WERI-Rb-1 (cell line): ENCODE data around the gene ADAP1.

Source experiments
- DNase-seq: peaks from one replicate; pipeline ENCODE4 v3.0.0-alpha.2; 2020
- H3K27ac ChIP-seq: fragments of 250-450 bp; sonication (Bioruptor Pico); 2 replicates; pipeline ENCODE4 v1.5.1; 2020; ENCODE audit warnings: mild to moderate bottlenecking, moderate library complexity
- H3K27me3 ChIP-seq: fragments of 250-450 bp; sonication (Bioruptor Pico); 2 replicates; pipeline ENCODE4 v1.5.1; 2021; ENCODE audit warnings: mild to moderate bottlenecking, low read depth, moderate library complexity; ENCODE audit not compliant: insufficient read depth, severe bottlenecking
- H3K36me3 ChIP-seq: fragments of 250-450 bp; sonication (Bioruptor Pico); 2 replicates; pipeline ENCODE4 v1.5.1; 2020; ENCODE audit warnings: mild to moderate bottlenecking, moderate library complexity
- H3K4me3 ChIP-seq: 2 replicates; pipeline ENCODE4 v1.5.1; 2011; ENCODE audit warnings: low read depth, mild to moderate bottlenecking, control low read depth, low read length
- H3K9me3 ChIP-seq: fragments of 250-450 bp; sonication (Bioruptor Pico); 2 replicates; pipeline ENCODE4 v1.5.1; 2021; ENCODE audit warnings: mild to moderate bottlenecking, moderate library complexity; ENCODE audit not compliant: severe bottlenecking
- CTCF ChIP-seq: IDR thresholded peaks from 2 replicates; pipeline ENCODE4 v1.5.1; 2011; ENCODE audit warnings: low read depth, mild to moderate bottlenecking, control low read depth, inconsistent platforms, low read length

Gene ADAP1

GRCh38 chr7:853366-854117, 100.9 kb downstream of the ADAP1 start:
- peaks cover 93% of the 10 kb centered on the region for H3K36me3 ChIP-seq
- DNase-seq = no peak
- H3K9me3 ChIP-seq = no peaks in the 10 kb centered on the region
- TF ChIP-seq CTCF = no peak
- no peak overlapping the region for H3K27ac ChIP-seq
- H3K27me3 ChIP-seq = no peaks in the 10 kb centered on the region
- H3K4me3 ChIP-seq = no peak overlapping the region

GRCh38 chr7:851204-851603, 103.3 kb downstream of the ADAP1 start:
- Histone ChIP-seq H3K27me3 (no peaks in the 10 kb centered on the region), H3K4me3 (no peak overlapping the region), H3K9me3 (no peaks in the 10 kb centered on the region), H3K36me3 (peaks cover 82% of the 10 kb centered on the region), H3K27ac (no peak overlapping the region)
- DNase-seq = no peak
- TF ChIP-seq CTCF = no peak

DNA sequence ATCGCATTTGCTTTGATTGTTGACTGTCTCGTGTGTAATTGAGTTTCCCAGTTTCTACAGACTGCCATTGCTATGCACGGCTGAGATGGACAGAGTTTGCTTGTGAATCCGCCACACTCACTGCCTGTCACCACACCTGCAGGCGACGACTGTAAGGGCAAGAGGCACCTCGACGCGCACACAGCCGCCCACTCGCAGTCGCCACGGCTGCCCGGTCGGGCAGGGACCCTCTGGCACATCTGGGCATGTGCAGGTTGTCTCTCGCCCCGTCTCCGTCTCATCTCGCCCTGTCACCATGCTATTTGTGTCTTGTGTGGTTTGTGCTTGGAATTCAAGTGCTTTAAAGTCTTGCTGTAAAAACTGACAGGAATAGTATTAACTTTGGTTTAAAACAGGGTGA, 104.7 kb downstream of the ADAP1 start:
- H3K36me3 ChIP-seq = peaks cover 79% of the 10 kb centered on the region
- no peak for DNase-seq
- TF ChIP-seq CTCF = no peak
- no peaks in the 10 kb centered on the region for H3K9me3 ChIP-seq
- H3K27ac ChIP-seq = no peak overlapping the region
- no peak overlapping the region for H3K4me3 ChIP-seq
- H3K27me3 ChIP-seq = no peaks in the 10 kb centered on the region

DNA sequence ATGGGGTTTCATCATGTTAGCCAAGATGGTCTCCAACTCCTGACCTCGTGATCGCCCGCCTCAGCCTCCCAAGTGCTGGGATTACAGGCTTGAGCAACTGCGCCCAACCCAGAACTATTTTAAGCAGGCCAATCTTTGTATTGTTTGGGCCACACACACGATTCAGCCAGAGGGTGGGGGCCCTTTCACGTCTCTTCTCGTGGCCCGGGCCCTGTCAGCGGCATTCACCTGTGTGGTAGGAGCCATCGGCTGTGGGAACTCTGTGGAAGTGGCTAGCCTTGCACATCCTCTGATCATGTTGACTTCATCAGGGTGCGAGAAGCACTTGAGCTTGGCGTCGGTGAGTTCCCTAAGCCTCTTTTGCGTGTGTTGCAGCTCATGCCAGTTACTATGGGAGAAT, 105.3 kb downstream of the ADAP1 start:
- no peak overlapping the region for H3K4me3 ChIP-seq
- peaks cover 79% of the 10 kb centered on the region for H3K36me3 ChIP-seq
- TF ChIP-seq CTCF = no peak
- no peak for DNase-seq
- no peaks in the 10 kb centered on the region for H3K27me3 ChIP-seq
- H3K27ac ChIP-seq = no peak overlapping the region
- H3K9me3 ChIP-seq = no peaks in the 10 kb centered on the region
